Vagina (tissue), 2 donors: Measurements from ENCODE around the gene DOCK8.
"Not testable (repeated sequence)": the region's sequence is repeated elsewhere in the genome, so short reads cannot be mapped to it uniquely, and the experiment has no call there.

Experiments used
- CTCF ChIP-seq, 3 experiments: fragments of 450-650 bp in 2 of 3; fragments of 200-600 bp in 1 of 3; sonication (generic) in 1 of 3; IDR thresholded peaks; one replicate each; pipeline ENCODE4 v1.5.1; 2017 to 2019; ENCODE audit warnings: antibody characterized with exemption in 3 of 3, mild to moderate bottlenecking in 2 of 3, moderate library complexity in 2 of 3
- POLR2A ChIP-seq, 2 donors: fragments of 450-650 bp; IDR thresholded peaks; one replicate each; pipeline ENCODE4 v1.6.1; 2017; ENCODE audit warnings: antibody characterized with exemption in 2 of 2, mild to moderate bottlenecking in 2 of 2, moderate library complexity in 2 of 2

DNA sequence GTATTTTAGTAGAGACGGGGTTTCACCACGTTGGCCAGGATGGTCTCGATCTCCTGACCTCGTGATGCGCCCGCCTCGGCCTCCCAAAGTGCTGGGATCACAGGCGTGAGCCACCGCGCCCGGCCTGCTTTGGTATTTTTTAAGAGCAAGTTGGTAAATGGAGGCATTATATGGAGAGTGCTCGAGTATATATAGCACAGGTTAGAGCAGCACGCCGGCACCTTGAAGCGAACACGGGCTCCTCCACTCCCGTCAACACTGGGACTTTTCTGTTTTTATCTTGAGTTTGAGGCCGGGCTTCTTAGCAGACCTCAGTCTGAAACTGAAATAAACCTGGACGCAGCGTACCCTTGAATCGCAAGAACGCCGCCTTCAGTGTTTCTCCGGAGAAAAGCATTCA, 764 bp upstream of the DOCK8 start:
- not testable (repeated sequence) for TF ChIP-seq CTCF, POLR2A (IDR thresholded peaks at IDR 0.05)
